GM19023 (cell line): ENCODE data around the gene THOC7.

ENCODE experiments used
- ATAC-seq: cut with Tn5 transposase; IDR thresholded peaks from one replicate; pipeline ENCODE4 v1.9.1; 2021; ENCODE audit warnings: mild to moderate bottlenecking, moderate library complexity; ENCODE audit not compliant: unreplicated experiment

THOC7 gene

DNA sequence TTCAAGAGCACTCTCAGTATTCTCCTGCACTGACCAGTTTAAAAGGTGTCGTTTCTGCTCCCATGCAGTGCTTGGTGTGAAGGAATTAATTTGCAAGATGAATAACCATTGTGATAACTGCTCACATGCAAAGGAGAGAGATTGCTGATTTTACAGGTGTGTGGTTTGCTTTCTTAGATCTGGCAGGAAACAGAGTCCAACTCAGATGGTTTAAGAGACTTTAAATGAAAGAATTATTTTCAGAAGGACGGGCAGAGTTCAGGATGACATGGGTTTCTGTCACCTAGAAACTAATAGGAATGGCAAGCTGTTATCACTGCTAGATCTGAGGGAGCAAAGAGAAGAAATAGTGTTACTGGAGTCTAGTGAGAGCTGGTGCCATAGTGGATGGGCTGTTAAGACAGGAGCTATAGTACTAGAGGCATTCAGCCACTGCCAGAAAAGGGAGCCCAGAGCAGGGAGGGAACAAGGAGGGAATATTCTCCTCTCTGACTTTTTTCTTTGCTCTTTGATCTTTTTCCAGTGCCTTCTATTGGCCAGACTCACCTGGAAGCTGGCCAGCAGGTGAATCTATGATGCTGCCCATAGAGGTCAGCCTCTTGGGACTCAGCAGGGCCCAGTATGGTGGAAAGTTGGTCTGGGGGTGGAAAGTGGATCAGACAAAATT, 14.9 kb upstream of the THOC7 start:
- no peak for ATAC-seq

DNA sequence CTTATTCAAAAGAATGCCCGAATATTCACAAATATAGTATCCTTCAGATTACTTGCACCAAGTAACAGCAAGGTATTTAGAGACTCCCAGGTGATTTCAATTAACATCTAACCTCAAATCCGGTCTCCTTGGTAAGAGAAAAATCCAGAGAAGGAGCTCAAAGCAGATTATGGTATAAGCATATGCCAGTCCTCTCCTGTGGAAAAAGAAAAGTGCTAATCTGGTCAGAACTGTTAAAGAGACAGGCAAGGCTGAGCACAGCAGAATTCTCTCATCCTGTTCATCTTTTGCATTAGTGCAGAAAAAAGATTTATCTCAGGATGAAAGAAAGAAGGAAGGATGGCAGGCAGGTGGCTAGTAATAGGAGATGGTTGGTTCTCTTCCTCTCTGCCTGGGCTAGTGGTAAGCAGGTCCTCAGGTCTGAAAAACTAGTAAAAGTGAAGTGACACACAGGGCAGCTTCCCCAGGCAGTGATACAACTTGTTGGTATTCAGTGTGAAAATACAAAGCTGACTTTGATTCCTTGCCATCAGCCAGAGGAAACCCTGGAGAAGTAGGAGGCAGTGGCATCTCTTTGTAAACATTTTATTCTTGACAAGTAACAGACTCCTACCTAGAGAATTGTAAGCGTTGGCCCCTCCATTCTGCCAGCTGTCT, 14.3 kb upstream of the THOC7 start:
- no peak for ATAC-seq

DNA sequence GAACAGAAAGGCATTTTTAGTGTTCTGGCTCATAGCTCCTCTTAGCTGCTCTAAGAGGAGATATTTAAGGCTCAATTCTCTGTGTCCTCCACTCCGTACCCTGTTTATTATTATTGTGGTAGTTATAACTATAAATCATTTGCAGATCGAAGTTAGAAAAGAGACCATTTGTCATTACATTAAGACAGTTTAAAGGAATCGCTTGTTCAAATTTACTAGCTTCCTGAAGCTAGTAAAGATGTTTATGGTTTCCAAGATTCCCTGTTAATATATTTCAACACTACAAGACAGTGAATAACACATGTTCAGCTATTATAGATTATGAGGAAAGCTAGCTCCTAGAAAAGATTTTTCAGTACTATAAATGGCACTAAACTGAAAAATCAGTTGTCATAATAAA, 12.7 kb upstream of the THOC7 start:
- no peak for ATAC-seq

DNA sequence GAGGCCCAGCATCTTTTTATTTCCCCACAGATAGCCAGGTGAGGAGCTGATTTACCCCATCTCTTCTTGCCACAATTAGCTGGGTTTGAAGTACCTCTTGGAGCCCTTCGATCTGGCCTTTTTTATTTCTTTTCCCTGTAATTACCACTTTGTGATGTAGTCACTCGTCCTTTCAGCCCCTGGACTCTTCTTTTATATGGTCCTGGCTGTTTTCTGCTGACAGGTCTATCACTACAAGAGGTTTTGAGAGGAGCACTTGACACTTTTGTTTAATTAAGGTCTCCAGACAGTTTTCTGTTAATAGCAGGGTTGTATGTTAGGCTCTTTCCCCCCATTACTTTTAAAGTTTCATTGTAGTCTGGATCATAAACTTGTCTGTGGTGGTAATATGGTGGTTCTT, 11.9 kb upstream of the THOC7 start:
- ATAC-seq = no peak

DNA sequence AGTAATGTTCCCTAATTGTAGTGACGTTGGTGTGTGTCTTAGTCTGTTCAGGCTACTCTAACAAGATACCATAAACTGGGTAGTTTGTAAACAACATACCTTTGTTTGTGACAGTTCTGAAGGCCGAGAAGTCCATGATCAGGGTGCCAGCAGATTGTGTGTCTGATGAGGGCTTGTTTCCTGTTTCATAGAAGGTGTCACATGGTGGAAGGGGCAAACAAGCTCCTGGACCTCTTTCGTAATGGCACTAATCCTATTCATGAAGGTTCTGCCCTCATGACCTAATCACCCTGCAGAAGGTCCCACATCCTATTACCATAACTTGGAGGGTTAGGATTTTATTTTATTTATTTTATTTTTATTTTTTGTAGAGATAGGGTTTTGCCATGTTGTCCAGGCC, 11.2 kb upstream of the THOC7 start:
- ATAC-seq = no peak

DNA sequence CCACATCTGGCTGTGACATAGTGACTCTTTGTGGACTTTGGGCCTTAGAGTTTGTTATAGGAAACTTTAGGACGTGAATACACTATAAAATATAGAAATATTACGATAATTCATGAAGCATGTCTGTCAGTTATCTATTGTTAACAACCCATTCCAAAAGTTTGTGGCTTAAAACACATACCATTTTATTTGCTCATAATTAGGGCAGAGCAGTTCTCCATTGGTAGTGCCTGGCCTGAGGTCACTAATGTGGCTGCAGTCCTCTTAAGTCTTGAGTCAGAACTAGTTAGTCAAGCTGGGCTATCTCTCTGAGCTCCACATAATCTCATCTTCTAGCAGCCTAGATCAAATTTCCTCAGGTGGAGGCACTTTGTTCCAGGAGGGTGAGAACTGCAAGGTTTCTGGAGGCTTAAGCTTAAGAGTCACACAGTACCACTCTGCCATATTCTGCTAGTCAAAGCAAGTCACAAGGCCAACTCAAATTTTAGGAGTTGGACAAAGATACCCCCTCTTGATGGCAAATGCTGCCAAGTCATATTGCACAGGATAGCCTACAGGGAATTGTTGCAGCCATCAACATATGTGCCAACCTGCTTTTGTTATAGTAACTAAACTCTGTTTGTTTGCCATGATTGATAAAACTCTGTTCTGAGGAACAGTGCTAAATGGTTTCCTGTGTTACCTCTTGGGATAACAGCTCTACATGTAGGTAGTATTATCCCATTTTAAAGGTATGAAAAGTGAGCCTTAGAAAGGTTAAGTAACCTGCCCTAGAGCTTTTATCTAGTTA, 8.7 kb upstream of the THOC7 start:
- ATAC-seq = no peak

DNA sequence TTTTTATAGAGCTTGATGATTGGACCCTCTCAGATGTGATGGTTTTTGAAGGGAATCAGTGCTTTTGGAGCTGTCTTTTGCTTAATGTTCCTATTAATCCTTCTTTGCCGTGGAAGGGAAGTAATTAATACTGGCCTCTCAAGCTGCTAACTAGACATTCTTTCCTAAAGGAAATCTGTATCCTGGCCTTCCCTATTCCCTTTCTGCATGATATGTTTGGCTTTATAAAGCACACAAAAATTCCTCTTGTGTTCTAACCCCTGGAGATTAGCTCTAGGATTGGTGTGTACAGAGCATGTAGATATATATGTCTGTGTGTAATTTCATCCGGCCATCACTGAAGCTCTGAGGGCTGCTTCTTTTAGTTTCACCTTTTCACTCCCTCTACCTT, 7.0 kb upstream of the THOC7 start:
- ATAC-seq = no peak

DNA sequence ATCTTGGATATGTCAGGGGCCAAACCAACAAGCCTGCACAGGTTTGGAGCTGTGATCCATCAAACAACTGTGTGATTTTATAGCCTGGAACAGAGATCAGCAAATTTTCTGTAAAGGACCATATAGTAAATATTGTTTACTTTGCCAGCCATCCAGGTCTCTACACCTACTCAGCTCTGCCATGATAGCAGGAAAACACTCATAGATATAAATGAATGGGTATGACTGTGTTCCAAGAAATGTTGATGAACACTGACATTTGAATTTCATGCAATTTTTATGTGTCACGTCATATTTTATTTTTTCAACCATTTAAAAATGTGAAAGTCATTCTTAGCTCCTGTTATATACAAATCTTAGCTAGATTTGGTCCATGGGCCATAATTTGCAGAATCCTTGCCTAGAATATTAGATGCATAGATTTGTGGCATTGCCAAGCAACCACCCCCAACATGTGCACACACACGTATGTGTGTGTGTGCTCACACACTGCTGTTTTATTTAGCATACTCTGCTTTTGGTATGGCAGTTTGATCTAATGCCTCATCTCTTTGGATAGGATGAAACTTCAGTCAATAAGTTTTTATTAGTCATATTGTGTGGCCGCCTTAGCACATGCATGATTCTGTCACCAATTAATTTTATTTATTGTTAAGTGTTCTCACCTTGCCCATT, 6.5 kb upstream of the THOC7 start:
- ATAC-seq = no peak

DNA sequence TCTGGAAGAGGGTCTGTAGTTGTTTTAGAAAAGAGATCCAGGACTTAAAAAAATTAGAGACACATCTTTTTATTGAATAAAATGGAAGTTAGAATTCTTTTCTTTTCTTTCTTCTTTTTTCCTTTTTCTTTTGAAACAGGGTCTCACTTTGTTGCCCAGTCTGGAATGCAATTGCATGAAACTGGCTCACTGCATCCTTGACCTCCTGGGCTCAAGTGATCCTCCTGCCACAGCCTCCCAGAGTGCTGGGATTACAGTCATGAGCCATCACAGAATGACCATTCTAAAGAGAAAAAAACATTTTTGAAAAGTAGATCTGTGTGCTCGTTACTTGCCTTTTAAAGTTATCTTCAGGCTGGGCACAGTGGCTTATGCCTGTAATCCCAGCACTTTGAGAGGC, 3.6 kb upstream of the THOC7 start:
- no peak for ATAC-seq

DNA sequence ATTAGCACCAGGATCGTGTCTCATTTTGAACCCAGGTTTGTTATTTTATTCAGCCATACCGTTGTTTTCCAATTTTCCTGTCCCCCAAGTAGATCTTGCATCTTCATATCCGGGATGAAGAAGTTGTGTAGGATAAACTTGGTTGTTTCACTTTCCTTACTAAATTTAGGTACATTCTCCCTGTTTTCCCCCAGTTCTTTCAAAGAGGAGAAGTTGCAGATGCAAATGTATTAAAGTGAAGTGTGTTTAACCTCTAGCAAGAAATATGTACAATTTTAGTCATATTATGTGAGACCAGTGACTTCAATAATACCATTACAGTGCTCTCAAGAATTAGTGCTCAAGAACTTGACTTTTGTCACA, 1.3 kb upstream of the THOC7 start:
- ATAC-seq = no peak

DNA sequence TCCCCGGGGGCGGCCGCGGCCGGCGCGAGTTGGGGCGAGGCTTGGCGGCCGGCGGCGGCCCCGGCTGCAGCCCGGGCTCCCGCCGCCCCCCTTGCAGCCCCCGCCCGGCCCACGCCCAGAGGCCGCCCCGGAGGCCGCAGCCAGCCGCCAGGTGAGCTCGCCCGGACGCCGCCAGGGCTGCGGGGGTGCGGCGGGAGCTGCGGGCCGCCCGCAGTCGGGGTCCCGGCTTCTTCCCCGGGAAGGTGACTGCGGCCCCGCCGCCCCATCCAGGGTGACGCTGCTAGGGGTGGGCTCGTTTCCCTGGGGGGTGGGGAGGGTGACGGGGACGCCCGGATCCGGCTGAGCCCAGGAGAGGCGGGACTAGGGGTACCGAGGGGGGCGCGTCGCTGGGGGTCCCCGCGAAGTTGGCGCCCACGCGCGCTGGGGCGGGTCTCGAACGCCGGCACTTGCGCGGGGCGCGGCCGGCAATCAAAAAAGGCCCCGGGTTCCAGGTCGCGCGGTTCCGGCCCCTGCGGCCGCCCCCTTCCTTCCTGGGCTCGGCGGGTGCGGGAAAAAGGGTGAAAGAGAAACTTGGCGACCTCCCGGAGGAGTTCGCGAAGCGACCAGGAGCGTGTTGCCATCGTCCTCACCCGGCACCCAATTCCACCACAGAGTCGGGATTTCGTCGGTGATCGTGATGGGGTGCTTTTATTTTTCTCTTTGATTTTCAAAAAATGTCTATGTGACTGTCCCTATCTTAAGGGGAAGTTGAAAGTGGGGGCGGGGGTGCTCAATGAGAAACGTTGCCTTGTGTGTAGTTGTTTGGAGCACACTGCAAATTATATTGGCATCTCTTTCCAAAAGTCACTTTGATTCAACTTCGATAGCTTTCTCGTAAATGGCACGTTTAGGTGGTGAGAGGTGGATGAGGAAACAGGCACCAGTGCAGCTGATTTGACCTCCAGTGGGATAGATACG, 681 bp upstream of the THOC7 start:
- ATAC-seq = peak; percentile 52

DNA sequence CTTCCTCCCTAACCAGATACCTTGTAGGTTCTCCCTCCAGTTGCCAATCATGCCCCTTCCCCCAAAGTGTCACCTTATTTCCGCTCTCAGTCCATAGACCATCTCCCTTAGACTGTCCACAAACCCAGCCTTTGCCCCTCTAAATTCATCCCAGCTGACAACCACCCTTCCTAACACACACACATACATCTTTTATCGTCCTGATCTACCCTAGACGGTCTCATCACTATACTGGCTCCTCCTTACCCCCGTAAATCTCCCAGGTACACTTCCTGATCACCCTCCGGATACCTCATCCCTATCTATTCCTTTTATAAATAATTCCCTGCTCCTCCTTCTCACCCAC, 828 bp downstream of the THOC7 start:
- ATAC-seq = no peak

DNA sequence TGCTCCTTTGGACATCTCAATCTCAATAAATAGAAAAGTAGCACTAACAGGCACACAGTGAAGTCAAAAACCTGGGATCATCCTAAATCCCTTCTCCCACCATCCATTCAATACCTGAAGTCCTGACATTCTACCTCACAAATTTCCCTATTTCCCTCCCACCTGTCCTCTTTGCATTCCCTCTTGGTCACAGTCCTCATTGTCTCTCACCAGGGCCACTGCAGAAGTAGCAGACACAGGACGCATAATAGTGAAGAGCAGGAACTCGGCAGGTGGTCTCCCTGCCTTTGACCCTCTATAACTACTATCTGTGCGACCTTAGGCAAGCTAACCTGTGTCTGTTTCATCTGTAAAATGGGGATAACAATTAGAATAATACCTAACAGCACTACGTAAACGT, 2.3 kb downstream of the THOC7 start:
- ATAC-seq = no peak

DNA sequence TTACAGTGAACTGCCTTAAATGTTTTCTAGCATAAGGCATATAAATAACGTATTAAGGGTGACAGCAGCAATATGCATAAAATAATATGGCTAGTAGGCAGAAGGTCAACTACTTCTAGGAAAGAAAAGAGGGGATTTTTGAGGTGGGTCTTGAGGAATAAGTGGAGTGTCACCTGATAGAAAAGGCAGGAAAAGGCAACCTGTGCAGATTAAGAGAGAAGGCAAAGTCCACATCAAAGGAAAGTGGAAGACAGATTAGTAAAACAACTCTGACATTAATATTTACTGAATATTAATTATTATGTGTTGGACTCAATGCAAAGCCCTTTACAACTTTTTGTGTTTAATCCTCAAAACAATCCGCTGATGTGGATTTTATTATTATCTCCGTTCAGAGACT, 2.8 kb downstream of the THOC7 start:
- ATAC-seq = no peak

DNA sequence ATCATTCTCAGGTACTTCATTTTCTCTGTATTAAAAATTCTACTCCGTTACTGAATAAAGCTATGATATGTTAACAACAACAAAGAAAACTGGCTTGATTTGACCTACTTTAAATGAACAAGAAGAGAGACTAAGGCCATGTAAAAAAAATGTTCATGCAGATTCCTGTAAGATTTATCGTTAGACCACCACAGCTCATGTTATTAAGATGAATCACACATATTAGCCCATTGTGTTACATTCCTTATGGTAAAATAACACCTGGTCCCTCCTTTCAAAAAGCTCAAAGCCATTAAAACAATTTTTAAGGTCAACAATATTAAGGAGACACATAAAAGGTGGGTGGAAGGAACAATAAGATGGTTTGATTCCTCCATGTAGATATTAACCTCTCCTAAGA, 6.3 kb downstream of the THOC7 start:
- no peak for ATAC-seq

DNA sequence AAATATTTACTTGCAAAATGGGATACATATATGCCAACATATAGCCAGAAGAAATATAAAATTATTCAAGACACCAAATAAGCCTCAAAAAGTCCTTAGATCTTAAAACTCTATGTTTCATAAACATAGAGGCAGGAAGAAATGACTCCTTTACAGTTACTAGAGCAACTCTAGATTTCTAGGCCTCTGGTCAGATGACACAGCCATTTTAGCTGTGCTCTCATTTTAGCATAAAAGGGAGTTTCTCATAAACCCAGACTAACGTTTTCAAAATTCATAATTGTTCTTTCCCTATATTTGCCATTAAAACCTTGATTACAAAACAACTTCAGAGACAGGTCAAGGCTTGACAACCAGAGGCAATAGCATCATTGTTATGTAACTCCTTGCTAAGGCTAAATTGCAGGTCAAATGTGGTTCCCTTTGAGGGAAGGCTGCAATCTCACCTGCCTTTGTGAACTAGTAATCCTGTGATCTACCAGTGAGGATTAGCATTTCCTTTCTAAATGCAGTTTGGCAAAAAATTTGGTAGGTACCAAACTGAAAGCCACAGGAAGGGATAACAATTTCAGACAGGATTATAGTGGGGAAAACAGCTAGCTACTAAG, 8.2 kb downstream of the THOC7 start:
- no peak for ATAC-seq

DNA sequence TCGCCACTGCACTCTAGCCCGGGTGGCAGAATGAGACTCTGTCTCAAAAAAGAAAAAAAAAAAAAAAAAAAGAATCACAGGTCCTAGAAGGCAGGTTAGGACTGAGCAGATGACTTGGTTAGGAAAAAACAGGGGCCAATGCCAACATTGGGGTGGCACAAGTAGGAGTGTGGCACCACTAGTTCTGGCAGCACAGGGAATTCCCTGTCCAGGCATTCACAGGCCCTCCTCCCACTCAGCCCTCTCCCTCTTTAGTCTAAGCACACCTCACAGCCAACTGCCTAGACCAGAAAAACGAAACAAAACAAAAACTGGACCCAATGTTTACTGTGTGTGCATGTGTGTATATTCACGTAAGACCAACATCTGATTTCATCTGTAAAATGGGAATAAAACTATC, 10.5 kb downstream of the THOC7 start:
- no peak for ATAC-seq

DNA sequence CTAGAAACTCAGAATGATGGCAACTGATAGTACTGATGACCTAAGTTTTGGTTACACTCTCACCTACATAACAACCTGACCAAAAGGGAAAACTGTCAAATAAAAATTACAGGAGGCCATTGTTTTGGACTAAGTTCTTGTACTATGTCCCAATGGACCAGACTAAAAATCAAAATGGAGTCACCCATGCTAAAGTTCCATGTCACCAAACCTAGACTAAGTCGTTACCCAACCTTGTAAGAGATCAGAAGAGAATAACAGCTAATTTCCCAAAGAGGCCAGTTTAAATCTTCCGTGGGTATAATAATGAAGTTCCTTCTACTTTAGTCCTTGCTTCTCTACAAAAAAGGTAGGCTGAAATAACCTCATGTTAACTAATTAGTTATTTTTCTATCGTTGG, 12.3 kb downstream of the THOC7 start:
- no peak for ATAC-seq

DNA sequence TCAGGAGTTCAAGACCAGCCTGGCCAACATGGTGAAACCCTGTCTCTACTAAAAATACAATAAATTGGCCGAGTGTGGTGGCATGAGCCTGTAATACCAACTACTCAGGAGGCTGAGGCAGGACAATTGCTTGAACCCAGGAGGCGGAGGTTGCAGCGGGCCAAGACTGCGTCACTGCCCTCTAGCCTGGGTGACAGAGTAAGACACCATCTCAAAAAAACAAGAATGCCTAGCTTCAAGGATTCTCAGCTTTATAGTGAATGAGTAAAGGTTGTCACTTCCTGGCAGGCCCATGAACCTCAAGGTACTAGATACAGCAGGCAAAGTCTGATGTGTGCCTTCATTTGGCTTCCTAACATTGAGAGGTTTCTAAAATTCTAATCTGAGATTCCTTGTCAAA, 14.4 kb downstream of the THOC7 start:
- no peak for ATAC-seq

DNA sequence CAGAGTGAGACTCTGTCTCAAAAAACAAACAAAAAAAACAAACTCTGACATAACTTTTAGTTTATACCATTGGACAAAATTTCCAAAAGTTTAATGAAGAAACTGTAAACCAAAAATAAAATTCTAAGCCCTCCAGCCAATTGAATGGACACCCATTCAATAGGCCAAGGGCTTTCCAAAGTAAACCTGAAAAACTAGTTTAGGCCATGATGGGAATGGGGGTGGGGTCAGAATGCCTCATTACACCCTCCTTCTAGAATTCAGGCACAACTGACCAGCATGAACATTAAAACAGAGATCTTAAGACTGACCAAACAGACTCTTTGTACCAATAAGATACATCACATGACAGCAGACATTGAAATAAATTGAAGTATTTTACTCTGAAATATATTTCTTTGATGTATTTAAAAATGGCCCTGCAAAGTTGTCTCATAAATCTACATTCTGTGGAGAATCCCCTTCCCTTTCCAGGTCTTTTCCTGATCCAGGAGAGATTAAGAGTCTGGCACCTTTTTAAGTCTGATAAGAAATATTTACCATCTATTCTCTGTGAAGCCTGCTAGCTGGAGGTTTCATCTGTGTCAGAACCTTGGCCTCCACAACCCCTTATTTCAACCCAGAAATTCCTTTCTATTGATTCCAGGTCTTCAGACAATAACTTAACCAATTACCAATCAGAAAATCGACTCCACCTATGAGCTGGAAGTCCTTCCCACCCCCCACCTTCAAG, 15.7 kb downstream of the THOC7 start:
- ATAC-seq = no peak
